HEK293T (cell line): ENCODE data around the gene EFHC1.

Experiments
- CTCF ChIA-PET: fragments of 350-600 bp; formaldehyde crosslinking; extraction: SDS; loops from one replicate; lab custom pipeline; 2021; ENCODE audit warnings: antibody characterized with exemption, inconsistent platforms; lab: Yijun Ruan, JAX
- POLR2A ChIA-PET: fragments of 350-600 bp; formaldehyde crosslinking; extraction: SDS; loops from one replicate; lab custom pipeline; 2020; ENCODE audit warnings: antibody characterized with exemption, inconsistent platforms; lab: Yijun Ruan, JAX
- DNase-seq: peaks from one replicate; pipeline ENCODE4 v3.0.0; 2012; ENCODE audit warnings: mixed read lengths; ENCODE audit errors: extremely low spot score
- ARNT ChIP-seq: fragments of 450-650 bp; IDR thresholded peaks from 2 replicates; pipeline ENCODE4 v1.6.1; 2017; ENCODE audit warnings: mild to moderate bottlenecking
- BHLHE40 ChIP-seq: fragments of 450-650 bp; IDR thresholded peaks from 2 replicates; pipeline ENCODE4 v1.6.1; 2016; ENCODE audit warnings: mild to moderate bottlenecking, moderate library complexity, borderline replicate concordance
- CTBP1 ChIP-seq: fragments of 450-650 bp; IDR thresholded peaks from 2 replicates; pipeline ENCODE4 v1.6.1; 2016; ENCODE audit warnings: borderline replicate concordance
- ELF4 ChIP-seq: fragments of 450-650 bp; IDR thresholded peaks from 2 replicates; pipeline ENCODE4 v1.6.1; 2017; ENCODE audit warnings: antibody characterized with exemption
- FOXA1 ChIP-seq: fragments of 450-650 bp; IDR thresholded peaks from 2 replicates; pipeline ENCODE4 v1.6.1; 2016; ENCODE audit warnings: mild to moderate bottlenecking
- FOXK2 ChIP-seq: fragments of 450-650 bp; IDR thresholded peaks from 2 replicates; pipeline ENCODE4 v1.6.1; 2016; ENCODE audit warnings: mild to moderate bottlenecking
- FOXM1 ChIP-seq: fragments of 450-650 bp; IDR thresholded peaks from 2 replicates; pipeline ENCODE4 v1.6.1; 2017; ENCODE audit warnings: mild to moderate bottlenecking, borderline replicate concordance
- HDGF ChIP-seq: fragments of 450-650 bp; IDR thresholded peaks from 2 replicates; pipeline ENCODE4 v1.6.1; 2017; ENCODE audit warnings: antibody characterized with exemption, borderline replicate concordance
- L3MBTL2 ChIP-seq: fragments of 450-650 bp; conservative IDR thresholded peaks from 2 replicates; pipeline ENCODE4 v1.6.1; 2016; ENCODE audit warnings: mild to moderate bottlenecking
- LEF1 ChIP-seq: fragments of 450-650 bp; IDR thresholded peaks from 2 replicates; pipeline ENCODE4 v1.6.1; 2017; ENCODE audit warnings: mild to moderate bottlenecking, borderline replicate concordance
- NFRKB ChIP-seq: fragments of 450-650 bp; IDR thresholded peaks from 2 replicates; pipeline ENCODE4 v1.6.1; 2016; ENCODE audit warnings: mild to moderate bottlenecking, moderate library complexity
- SP1 ChIP-seq: fragments of 450-650 bp; IDR thresholded peaks from 2 replicates; pipeline ENCODE4 v1.6.1; 2017
- SUZ12 ChIP-seq: fragments of 450-650 bp; IDR thresholded peaks from 2 replicates; pipeline ENCODE4 v1.6.1; 2016; ENCODE audit warnings: mild to moderate bottlenecking
- TARDBP ChIP-seq: fragments of 450-650 bp; IDR thresholded peaks from 2 replicates; pipeline ENCODE4 v1.6.1; 2016
- ZNF384 ChIP-seq: fragments of 450-650 bp; IDR thresholded peaks from 2 replicates; pipeline ENCODE4 v1.6.1; 2016
- TF ChIP-seq, protein P1 (sequence below): fragments of 450-650 bp; IDR thresholded peaks from 2 replicates; pipeline ENCODE4 v1.6.1; 2016

EFHC1 gene

DNA sequence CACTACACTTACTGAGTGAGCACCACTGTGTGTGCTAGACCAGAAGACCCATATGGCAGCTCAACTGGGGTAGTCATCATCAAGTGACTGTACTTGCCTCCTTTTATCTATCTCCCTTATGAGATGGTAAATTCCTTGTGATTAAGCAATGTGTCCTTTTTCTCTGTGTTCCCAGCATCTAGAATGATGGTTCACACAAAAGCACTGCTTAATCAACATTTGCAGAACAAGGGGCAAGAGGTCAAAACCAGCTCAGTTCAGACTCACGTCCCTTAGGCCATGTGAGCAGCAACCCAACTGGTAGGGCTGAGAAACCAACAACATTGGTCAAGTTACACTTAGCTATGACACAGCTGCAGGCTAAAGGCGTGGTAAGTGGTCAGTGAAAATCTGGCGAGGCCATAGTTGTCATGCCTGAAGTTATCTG lies 146.7 kb downstream of the EFHC1 start:
- ChIA-PET CTCF (no interaction called here), POLR2A (interaction anchor here (0.9 to 2.0 kb wide), 2 partner anchors 10 to 15 kb away, joined by 3 to 6 read pairs; partner anchors contain the start of gene TRAM2)
- no peak for DNase-seq
- TF ChIP-seq SUZ12 (no peak), ZNF384 (no peak), TARDBP (no peak), HDGF (no peak), BHLHE40 (no peak), ARNT (no peak), NFRKB (no peak), CTBP1 (no peak), L3MBTL2 (no peak), FOXM1 (no peak), FOXA1 (no peak), FOXK2 (no peak), LEF1 (no peak), SP1 (no peak), ELF4 (no peak)
- TF ChIP-seq, protein P1, sequence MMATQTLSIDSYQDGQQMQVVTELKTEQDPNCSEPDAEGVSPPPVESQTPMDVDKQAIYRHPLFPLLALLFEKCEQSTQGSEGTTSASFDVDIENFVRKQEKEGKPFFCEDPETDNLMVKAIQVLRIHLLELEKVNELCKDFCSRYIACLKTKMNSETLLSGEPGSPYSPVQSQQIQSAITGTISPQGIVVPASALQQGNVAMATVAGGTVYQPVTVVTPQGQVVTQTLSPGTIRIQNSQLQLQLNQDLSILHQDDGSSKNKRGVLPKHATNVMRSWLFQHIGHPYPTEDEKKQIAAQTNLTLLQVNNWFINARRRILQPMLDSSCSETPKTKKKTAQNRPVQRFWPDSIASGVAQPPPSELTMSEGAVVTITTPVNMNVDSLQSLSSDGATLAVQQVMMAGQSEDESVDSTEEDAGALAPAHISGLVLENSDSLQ: no peak

DNA sequence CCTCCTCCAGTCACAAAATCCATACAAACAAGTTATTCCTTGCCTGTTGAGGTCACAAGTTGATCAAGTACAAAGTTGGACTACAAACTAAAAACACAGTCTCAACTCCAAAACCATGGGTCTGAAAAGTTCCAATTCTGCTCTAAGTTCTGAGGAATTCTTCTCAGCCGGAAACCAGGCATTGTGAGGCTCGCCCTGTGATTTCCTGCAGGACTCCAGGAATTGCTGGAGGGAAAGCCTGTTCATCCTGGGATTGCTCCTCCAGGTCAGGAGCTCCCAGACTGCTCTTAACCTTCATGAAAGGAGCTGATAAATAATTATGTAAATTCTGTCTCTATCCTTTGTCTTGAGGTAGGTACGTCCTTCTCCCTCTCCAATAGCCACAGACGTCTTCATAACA lies 148.2 kb downstream of the EFHC1 start:
- POLR2A ChIA-PET: no interaction called here
- TF ChIP-seq BHLHE40: no peak
- TF ChIP-seq L3MBTL2: no peak
- no peak for TF ChIP-seq SUZ12
- no peak for TF ChIP-seq FOXA1
- no peak for TF ChIP-seq NFRKB
- no peak for TF ChIP-seq ZNF384
- TF ChIP-seq, protein P1: no peak
- no peak for TF ChIP-seq ARNT
- TF ChIP-seq CTBP1: no peak
- no peak for TF ChIP-seq LEF1
- no peak for TF ChIP-seq FOXM1
- CTCF ChIA-PET: no interaction called here
- DNase-seq: no peak

DNA sequence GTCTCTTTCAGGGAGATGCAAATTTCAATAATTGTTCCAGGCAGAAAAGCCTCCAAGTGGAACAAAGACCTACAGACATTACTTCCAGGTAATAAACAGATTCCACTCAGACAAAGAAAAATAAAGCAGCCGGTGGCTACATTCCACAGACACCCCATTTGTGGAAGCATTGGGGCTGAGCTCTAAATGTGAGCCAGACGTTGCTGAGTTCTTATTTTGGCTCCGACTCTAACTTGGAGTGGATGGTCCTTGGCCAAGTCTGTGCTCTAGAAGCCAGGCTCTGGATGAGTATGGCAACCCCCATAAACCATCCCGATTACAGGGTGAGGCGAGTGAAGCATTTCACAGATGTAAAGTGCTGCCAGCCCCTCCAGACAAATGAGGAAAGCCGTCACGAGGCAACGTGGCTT lies 150.2 kb downstream of the EFHC1 start:
- DNase-seq: no peak
- TF ChIP-seq FOXM1 (no peak), FOXK2 (no peak), HDGF (no peak), ZNF384 (no peak), BHLHE40 (no peak), SP1 (no peak), LEF1 (no peak), SUZ12 (no peak), TARDBP (no peak), NFRKB (no peak), ARNT (no peak)
- TF ChIP-seq, protein P1: no peak
- ChIA-PET POLR2A (no interaction called here), CTCF (interaction anchor here (0.6 kb wide), 1 partner anchor 25 kb away, joined by 3 read pairs; no protein-coding TSS in a partner anchor)

DNA sequence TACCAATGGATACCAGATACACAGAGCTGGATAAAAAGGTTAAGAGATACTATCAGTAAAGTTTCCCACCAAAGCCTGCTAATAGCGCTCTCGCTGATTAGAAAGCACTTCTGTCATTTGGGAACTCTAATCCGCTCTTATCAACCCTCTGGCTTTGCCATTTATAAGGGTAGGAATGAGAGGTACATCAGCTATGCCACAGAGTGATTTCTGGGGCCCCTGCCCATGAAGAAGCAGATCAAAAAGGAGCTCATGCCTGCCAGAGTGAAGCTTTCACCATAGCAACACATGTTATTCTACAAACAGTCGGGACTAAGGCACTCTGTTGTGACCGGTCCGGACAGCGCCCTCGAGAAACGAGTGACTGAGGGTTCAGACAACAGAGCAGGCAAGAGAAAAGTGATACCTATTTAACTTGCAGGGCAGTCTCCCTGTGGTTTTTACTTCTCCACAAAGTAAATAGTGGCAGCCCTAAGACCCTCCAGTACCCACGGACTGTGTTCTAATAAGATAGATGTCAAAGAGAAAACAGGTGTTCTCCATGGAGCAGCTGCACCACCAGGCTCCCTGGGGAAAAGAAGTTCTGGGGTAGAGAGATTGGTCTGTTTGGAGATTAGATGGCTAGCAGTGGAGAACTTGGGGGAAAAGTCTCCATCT lies 151.1 kb downstream of the EFHC1 start:
- no peak for TF ChIP-seq HDGF
- no peak for TF ChIP-seq NFRKB
- TF ChIP-seq TARDBP: no peak
- TF ChIP-seq FOXA1: no peak
- no peak for TF ChIP-seq LEF1
- TF ChIP-seq ELF4: no peak
- no peak for TF ChIP-seq CTBP1
- no peak for TF ChIP-seq FOXK2
- no peak for TF ChIP-seq FOXM1
- no peak for TF ChIP-seq SUZ12
- no peak for TF ChIP-seq SP1
- TF ChIP-seq ARNT: no peak
- TF ChIP-seq L3MBTL2: no peak
- TF ChIP-seq BHLHE40: no peak
- TF ChIP-seq, protein P1: no peak
- no peak for TF ChIP-seq ZNF384
- ChIA-PET POLR2A (no interaction called here), CTCF (interaction anchor here (0.5 kb wide), 1 partner anchor 34 kb away, joined by 3 read pairs; no protein-coding TSS in a partner anchor)
- no peak for DNase-seq

DNA sequence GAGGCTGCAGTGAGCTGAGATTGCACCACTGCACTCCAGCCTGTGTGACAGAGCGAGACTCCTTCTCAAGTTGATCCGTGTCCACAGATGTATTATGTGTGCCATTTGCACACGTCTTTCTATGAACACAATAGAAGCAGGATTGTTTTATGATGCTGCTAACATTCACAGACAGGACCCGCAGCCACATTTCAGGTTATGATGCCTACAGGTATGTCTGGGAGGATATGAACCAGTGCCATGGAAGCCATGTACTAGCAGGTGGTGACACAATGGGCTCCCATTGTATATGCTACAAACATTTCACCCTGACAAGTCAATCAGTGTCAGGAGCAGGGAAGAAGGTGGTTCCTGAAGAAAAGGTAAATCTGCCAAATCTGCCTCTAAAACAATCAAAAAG lies 152.4 kb downstream of the EFHC1 start:
- ChIA-PET CTCF (no interaction called here), POLR2A (no interaction called here)
- DNase-seq: no peak
- TF ChIP-seq, protein P1: no peak
- TF ChIP-seq FOXK2 (no peak), ARNT (no peak), LEF1 (no peak), FOXA1 (no peak), BHLHE40 (no peak), CTBP1 (no peak), ZNF384 (no peak), L3MBTL2 (no peak), FOXM1 (no peak), SP1 (no peak), ELF4 (no peak)
